HG03469 (cell line): ENCODE data around the gene UPB1.

Source experiments
- ATAC-seq: cut with Tn5 transposase; IDR thresholded peaks from one replicate; pipeline ENCODE4 v1.9.1; 2021; ENCODE audit warnings: mild to moderate bottlenecking, moderate library complexity, moderate number of reproducible peaks; ENCODE audit not compliant: unreplicated experiment

The UPB1 gene

GRCh38 chr22:24555165-24556039 lies 60.3 kb downstream of the UPB1 start, which contains the start of gene SNRPD3:
Gene SNRPD3 (plus strand): TSS chr22:24555999. CDS start chr22:24557675, 1,676 bp downstream.
- ATAC-seq, result peak; percentile 53

- no peak for ATAC-seq
Measured at GRCh38 chr22:24559471-24559870, 64.3 kb downstream of the UPB1 start.

- ATAC-seq, result no peak
Measured at GRCh38 chr22:24563246-24563645, 68.1 kb downstream of the UPB1 start.

GRCh38 chr22:24564376-24565058 lies 69.4 kb downstream of the UPB1 start:
- ATAC-seq, result no peak

GRCh38 chr22:24565077-24565476 lies 69.9 kb downstream of the UPB1 start:
- no peak for ATAC-seq

- ATAC-seq, result no peak
Measured at GRCh38 chr22:24566899-24567511, 71.9 kb downstream of the UPB1 start.

GRCh38 chr22:24567668-24568067 lies 72.5 kb downstream of the UPB1 start:
- ATAC-seq, result no peak

- no peak for ATAC-seq
Measured at GRCh38 chr22:24571266-24571665, 76.1 kb downstream of the UPB1 start.

- no peak for ATAC-seq
Measured at GRCh38 chr22:24576778-24577177, 81.6 kb downstream of the UPB1 start.
